Right atrium auricular region (tissue), 2 donors: Measurements from ENCODE around the gene NEK2. TPM values are rescaled to one million over a fixed set of nuclear protein-coding genes. Genes with fewer than 3 reads are reported as not detected.
"Not testable (repeated sequence)": the region's sequence is repeated elsewhere in the genome, so short reads cannot be mapped to it uniquely, and the experiment has no call there.

Experiments used
- DNase-seq: peaks from one replicate; pipeline ENCODE4 v3.0.0-alpha.2; 2019; ENCODE audit warnings: low spot score
- H3K27ac ChIP-seq, 2 donors: fragments of 200-600 bp; sonication (generic); 1 replicate in 1 of 2; 2 replicates in 1 of 2; pipeline ENCODE4 v1.5.1; 2016 to 2019
- H3K27me3 ChIP-seq, 2 donors: fragments of 200-600 bp; sonication (generic); one replicate each; pipeline versions ENCODE4 v1.5.1 to v1.6.0; 2017 to 2019
- H3K36me3 ChIP-seq: fragments of 200-600 bp; sonication (generic); one replicate; pipeline ENCODE4 v1.5.1; 2016
- H3K4me1 ChIP-seq, 2 donors: fragments of 200-600 bp; sonication (generic); one replicate each; pipeline versions ENCODE4 v1.5.1 to v1.6.0; 2017 to 2019
- H3K4me3 ChIP-seq, 2 donors: fragments of 200-600 bp; sonication (generic); 1 replicate in 1 of 2; 2 replicates in 1 of 2; pipeline ENCODE4 v1.5.1; 2017 to 2019; ENCODE audit warnings: mild to moderate bottlenecking in 1 of 2, moderate library complexity in 1 of 2
- H3K9me3 ChIP-seq, 2 donors: fragments of 200-600 bp; sonication (generic); one replicate each; pipeline ENCODE4 v1.5.1; 2019
- CTCF ChIP-seq, 2 donors: fragments of 200-600 bp; sonication (generic); IDR thresholded peaks; one replicate each; pipeline ENCODE4 v1.5.1; 2019; ENCODE audit warnings: antibody characterized with exemption in 2 of 2
- total RNA-seq, 2 donors: library from RNA; depleted of rRNA; stranded (reverse); fragments of >200 nt; gene quantifications; one replicate each; pipeline ENCODE4 v1.1.0, GENCODE V29; 2016

NEK2 gene
- total RNA-seq = 1 to 10 TPM in 1 of 2 donors, not detected in 1; 2.2 TPM

GRCh38 chr1:211675230-211676105, at the start of gene NEK2:
Gene NEK2 (minus strand): TSS chr1:211675621. CDS start chr1:211675479, 142 bp downstream.
- Histone ChIP-seq H3K4me3 (peak within 1 kb of the TSS; percentile 37 to 59), H3K27me3 (no peaks in the 10 kb centered on the region), H3K9me3 (no peaks in the 10 kb centered on the region), H3K27ac (no peak within 1 kb of the TSS), H3K36me3 (no peaks in the 10 kb centered on the region), H3K4me1 (peaks cover 0 to 15% of the 10 kb centered on the region in 2 donors)
- DNase-seq = peak; percentile 89
- TF ChIP-seq CTCF (IDR thresholded peaks at IDR 0.05) = no peak

- H3K9me3 ChIP-seq = no peaks in the 10 kb centered on the region
- no peaks in the 10 kb centered on the region for H3K27me3 ChIP-seq
- no peak for DNase-seq
- no peak overlapping the region for H3K27ac ChIP-seq
- H3K4me1 ChIP-seq = no peaks in the 10 kb centered on the region
- H3K4me3 ChIP-seq = no peak overlapping the region
- TF ChIP-seq CTCF (IDR thresholded peaks at IDR 0.05) = no peak
- no peaks in the 10 kb centered on the region for H3K36me3 ChIP-seq
Measured at GRCh38 chr1:211724687-211725196, 49.3 kb upstream of the NEK2 start.

GRCh38 chr1:211723273-211723672, 47.9 kb upstream of the NEK2 start:
- Histone ChIP-seq H3K27ac (no peak overlapping the region), H3K27me3 (no peaks in the 10 kb centered on the region), H3K4me3 (no peak overlapping the region), H3K36me3 (no peaks in the 10 kb centered on the region), H3K4me1 (no peaks in the 10 kb centered on the region), H3K9me3 (no peaks in the 10 kb centered on the region)
- no peak for DNase-seq
- TF ChIP-seq CTCF (IDR thresholded peaks at IDR 0.05) = no peak

GRCh38 chr1:211722277-211723175, 47.1 kb upstream of the NEK2 start:
- H3K4me3 ChIP-seq = no peak overlapping the region
- no peaks in the 10 kb centered on the region for H3K9me3 ChIP-seq

GRCh38 chr1:211716555-211716954, 41.1 kb upstream of the NEK2 start:
- H3K4me1 ChIP-seq, H3K9me3 ChIP-seq, H3K27me3 ChIP-seq, H3K4me3 ChIP-seq, DNase-seq, H3K36me3 ChIP-seq, H3K27ac ChIP-seq: not testable (repeated sequence)

More at GRCh38 chr1:211722277-211723175, 47.1 kb upstream of the NEK2 start:
- Histone ChIP-seq H3K36me3 (no peaks in the 10 kb centered on the region), H3K27me3 (no peaks in the 10 kb centered on the region), H3K27ac (no peak overlapping the region), H3K4me1 (no peaks in the 10 kb centered on the region)
- DNase-seq = no peak
- no peak for TF ChIP-seq CTCF (IDR thresholded peaks at IDR 0.05)

- H3K4me1 ChIP-seq = no peaks in the 10 kb centered on the region
- TF ChIP-seq CTCF (IDR thresholded peaks at IDR 0.05) = no peak
- no peaks in the 10 kb centered on the region for H3K9me3 ChIP-seq
Measured at GRCh38 chr1:211715971-211716370, 40.5 kb upstream of the NEK2 start.

More at GRCh38 chr1:211715971-211716370, 40.5 kb upstream of the NEK2 start:
- Histone ChIP-seq H3K27me3 (no peaks in the 10 kb centered on the region), H3K27ac (no peak overlapping the region), H3K36me3 (no peaks in the 10 kb centered on the region), H3K4me3 (no peak overlapping the region)
- no peak for DNase-seq
